DMS153 treated with DMSO at 0.1 percent for 48 hours (cell line): ENCODE measurements around the gene GAK.

Experiments used
- DNase-seq: peaks from one replicate; lab custom pipeline; 2025; ENCODE audit not compliant: unreplicated experiment; lab: John Stamatoyannopoulos, UW

GAK gene

DNA sequence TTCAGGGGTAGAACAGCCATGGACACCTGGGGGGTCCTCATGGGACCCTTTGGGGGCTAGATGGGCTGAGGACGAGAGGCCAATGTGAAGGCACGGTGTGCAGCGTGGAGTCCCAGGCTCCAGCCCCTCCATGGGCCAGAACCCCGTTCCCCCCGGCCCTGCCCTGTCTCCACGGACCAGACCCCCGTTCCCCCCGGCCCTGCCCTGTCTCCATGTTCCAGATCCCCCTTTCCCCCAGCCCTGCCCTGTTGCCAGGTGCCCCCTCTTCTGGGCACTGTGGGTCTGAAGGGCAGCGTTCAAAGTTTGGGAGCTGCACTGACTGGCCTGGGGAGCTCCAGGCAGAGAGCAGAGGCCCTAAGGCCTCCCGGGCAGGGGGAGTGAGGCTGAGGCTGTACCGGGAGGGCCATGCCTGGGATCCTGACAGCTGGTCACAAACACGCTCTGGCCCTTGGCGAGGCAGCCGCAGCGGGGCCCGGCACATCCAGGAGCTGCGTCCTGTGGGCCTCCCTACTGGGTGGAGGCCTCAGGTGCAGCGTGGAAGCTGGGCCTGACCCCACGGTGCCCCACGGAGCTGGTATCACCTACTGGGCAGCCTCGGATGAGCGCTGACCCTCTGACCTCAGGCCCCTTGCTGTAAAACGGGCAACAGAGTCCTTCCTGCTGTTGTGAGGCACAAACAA, 32.4 kb upstream of the GAK start:
- no peak for DNase-seq

DNA sequence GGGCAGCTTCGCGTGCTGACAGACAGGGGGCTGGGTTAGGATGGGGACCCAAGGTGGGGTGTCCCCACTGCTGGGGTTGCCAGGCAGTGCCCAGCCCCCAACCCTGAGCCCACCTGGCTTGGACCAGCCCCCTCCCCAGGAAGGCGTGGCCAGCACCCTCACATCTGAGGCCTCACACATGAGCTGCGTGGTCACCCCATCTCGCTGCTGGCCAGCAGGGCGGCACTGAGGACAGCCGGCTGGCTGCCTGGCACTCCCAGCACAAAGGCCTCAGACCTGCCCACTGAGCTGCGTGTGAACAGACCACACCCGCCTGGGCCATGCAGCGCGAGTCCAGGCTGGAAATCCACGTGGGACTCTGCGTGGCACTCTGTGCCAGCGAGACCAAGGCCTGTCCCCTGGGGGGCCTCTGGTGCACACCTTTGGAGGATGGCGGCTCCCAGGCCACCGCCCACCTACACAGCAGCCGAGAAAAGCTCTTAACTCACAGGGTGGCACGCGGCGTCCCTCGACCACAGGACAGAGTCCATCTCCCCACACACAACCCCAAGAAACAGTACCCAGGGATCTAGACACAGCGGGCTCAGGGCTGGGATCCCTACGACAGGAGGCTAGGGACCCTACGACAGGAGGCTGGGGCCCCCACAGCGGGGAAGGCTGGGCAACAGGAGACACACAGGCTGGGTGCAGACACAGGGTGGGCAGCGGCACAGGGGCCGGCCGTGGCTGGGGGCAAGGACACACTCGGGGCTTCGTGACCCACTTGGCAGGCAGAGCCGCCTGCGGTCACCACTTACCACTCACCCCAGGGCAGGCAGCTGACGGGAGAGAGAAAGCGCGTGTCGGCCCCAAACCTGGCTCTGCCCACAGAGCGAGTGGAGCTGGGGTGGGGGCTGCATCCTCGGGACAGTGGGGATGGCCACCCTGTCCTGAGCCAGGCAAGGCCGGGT, 31.4 kb upstream of the GAK start:
- DNase-seq: no peak

DNA sequence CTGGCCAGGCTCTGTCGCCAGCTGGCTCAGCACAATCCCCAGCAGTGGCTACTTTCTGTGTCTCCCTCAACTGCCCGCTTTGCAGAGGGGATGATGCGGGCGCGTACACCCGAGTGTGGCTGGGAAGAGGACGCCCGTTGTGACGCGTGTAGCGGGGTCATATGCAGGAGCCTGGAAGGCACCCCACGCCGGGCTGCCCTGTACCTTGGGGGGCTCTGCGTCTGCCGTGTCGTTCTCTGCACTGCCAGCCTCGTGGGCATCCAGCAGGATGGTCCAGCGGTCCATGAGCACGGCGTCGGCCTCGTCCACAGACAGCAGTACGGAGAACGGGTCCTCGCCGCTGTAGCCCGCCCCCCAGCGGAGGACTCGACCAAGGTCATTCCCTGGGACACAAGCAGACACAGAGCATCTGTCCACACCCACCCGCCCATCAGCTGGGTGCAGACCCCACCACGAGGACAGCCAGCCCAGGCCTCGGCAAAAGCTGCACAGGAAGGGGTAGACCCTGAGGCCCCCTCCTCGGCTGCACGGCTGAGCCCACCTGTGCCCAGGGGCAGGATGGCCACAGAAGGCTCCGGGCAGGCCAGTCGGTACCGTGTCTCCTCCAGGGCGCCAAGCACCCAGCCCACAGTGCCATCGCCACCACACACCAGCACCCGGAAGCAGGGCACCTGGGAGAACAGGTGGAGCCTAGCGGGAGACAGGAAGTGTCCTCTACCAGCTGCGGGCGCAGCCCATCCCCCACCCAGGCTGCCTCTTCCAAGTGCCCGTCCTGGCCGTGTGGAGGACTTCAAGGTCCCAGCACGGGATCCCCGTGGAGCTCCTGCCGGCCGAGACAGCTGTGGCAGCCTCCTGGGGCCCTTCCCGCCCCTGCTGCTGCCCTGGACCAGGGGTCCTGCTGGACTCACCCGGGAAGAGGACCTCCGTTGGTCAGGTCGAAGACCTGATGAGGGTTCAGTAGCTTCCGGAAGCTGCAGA, 30.4 kb upstream of the GAK start:
- DNase-seq: peak; percentile 25

DNA sequence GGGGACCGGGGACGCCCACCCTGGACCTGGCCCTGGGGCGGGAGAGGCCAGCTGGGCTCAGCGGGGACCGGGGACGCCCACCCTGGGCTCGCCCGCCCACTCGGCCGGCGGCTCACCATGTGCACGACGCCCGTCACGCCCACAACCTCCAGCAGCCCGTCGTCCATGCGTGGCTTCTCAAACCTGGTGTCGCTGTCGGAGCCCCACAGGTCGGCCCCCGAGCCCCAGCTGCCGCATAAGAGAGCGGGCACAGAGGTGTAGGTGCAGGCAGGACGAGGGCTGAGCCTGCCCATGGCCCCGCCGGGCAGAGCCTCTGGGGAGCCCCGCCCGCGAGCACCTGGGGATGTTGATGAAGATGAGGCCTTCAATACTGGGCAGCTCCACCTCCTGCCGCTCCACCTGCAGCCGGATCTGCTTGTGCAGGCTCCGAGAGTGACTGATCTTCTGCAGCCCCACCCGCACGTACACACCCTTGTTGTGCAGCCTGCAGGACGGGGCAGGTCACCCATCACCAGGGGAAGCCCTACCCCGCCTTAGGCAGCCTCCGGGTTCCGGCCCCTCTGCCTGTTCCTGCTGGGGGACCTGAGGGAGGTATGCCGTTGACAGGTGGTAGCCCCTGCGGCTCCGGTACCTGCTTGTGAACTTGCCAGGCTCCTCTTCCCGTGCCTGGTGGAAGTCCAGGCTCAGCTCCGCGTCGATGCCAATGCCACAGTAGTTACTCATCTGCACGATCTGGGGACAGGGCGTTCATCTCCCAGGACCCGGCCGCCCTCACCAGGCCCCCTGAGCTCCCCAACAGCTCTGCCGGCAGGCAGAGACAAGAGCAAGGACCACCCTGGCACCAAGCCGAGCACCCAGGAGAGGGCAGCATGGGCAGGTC, 29.5 kb upstream of the GAK start:
- DNase-seq: no peak

DNA sequence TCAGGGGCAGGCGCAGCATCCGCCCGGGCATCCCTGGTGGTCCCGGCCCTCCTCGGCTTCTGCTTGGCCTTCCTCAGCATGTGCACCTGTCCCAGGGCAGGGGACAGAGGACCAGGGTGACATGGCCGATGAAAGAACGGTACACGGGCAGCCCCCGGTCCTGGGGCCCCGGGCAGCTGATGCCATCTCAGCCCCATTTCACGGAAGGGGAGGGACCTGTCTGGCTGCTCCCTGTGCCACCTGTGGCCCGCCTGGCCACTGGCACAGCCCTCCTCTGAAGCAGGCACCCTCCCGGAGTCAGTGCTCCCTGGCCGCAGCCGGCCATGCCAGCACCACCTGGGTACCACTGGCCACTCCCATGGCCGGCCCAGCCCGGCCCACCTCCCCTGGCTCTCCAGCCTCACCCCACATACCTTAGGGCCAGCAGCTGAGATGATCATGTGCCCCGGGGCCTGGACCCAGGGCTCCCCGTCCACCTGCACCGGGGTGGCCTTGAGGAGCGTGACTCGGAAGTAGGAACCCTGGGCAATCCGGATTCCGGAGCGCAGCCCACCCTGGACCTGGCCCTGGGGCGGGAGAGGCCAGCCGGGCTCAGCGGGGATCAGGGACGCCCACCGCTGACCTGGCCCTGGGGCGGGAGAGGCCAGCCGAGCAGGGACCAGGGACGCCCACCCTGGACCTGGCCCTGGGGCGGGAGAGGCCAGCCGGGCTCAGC, 28.7 kb upstream of the GAK start:
- no peak for DNase-seq

DNA sequence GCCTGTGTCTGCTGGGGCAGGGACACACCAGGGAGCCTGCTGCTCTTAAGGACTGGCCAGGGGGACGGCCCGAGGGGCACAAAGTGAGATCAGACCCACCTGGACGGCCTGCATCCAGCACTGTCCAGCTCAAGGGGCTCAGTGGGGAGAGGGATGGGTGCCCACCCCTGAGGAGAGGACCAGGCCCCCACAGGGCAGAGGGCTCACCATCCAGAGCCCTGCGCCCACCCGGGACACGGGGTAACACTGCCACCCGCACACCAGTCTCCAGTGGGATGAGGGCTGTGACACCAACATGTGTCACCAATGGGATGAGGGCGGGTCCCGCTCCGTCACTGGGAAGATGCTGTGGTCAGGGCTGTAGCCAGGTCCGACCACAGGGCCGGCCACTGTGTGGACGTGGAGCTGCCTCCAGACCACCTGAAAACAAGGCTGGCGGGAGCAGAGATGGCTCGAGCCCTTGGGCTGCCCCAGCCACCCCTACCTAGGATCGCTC, 28.1 kb upstream of the GAK start:
- no peak for DNase-seq

DNA sequence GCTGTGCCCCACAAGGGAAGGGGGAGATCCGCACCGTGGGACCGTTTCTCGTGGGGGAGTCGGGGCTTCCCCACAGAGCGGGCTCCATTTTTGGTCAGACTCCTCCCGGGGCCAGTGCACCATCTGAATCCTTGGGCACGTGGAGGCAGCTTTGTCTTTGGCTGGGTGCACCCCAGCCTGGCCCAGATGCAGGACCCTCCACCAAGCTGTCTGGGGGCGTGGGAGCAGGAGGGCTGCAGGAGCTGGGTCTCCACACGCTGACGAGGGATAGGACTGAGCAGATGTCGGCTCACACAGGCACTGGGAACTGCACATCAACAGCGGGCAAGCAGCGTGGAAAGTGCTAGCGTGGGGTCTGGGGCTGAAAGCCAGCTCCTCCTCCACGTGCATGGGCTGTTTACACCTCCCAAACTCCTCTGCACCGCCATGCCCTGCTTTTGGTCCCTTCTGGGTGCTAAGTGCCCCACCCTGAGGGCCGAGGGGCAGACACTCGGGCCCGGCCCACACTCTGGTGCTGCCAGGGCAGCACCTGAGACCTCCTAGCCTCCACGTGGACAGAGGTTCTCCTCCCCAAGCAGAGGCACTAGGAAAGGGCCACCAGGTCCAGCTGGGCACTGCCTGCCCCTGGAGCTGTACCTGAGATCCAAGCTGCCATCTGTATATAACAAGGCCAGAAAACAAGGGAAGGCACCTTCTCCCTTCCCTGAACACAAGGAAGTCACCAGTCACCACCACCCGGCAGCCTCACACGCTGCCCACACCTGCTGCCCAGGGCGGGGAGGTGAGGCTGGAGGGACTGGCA, 27.4 kb upstream of the GAK start:
- no peak for DNase-seq

DNA sequence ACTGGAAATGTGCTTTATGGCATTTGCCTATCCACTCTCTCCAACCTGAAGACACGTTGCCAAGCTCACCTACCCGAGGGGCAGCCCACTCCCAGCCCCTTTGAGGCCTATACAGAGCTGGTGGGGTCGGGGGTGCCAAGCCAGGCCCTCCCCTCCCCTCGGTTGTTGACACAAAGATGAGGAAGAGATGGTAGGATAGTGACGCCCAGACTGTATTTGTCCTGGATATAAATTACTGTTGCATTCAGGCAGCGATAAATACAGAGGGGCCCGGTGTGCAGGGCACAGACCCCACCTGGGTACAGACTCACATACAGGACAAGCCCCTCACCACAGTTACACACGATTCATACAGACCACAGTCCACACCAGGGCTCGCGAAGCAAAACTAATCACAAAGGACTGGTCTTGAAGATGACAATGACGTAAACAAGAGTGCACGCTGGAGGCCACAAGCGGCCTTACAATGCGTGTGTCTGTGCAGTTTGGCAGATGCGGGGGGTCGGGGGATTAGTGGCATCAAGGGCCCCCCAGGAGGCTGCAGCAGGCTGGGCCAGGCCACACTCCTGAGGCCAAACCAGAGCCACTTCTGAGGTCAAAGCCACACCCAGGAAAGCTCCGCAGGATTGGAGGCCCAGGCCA, 26.7 kb upstream of the GAK start:
- DNase-seq: no peak

DNA sequence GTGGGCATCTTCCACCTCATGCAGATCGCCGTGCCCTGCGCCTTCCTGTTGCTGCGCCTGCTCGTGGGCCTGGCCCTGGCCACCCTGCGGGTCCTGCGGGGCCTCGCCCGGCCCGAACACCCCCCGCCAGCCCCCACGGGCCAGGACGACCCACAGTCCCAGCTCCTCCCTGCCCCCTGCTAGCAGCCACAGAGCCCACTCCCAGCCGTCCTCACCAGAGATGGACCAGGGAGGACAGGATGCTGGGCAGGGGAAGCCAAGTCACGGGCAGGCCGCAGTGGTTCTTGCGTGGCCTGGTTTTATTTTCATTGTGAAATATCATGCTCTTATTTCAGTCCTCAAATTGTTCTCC, 26.2 kb upstream of the GAK start:
- no peak for DNase-seq

DNA sequence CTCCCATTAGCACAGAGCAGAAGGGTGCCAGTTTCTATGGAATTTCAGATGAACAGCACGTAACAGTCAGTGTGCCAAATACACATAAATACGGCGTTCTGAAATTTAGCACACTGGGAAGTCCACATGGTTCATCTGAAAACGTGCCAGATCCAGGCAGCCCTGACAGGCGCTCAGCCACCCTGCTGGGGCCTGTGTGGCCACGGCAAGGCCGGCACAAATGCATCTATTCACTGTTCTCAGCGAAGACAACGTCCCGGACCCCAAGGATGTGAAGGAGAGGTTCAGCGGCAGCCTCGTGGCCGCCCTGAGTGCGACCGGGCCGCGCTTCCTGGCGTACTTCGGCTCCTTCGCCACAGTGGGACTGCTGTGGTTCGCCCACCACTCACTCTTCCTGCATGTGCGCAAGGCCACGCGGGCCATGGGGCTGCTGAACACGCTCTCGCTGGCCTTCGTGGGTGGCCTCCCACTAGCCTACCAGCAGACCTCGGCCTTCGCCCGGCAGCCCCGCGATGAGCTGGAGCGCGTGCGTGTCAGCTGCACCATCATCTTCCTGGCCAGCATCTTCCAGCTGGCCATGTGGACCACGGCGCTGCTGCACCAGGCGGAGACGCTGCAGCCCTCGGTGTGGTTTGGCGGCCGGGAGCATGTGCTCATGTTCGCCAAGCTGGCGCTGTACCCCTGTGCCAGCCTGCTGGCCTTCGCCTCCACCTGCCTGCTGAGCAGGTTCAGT, 25.6 kb upstream of the GAK start:
- no peak for DNase-seq

DNA sequence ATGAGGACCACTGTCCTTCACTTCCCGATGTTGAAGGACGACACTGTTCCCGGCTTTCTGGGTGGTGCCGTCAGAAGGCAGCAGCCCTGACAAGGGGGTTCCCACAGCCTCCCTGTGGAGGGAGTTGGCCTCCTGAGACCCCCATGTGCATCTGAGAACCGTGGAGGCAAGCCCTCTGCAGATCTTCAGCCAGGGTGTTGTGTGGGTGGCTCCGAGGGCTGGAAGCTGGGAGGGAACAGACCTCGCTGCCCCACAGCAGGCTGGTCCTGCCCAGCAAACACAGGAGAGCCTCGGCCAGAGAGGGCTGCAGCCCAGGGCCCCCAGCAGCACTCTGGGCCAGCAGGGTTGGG, 25.1 kb upstream of the GAK start:
- no peak for DNase-seq

DNA sequence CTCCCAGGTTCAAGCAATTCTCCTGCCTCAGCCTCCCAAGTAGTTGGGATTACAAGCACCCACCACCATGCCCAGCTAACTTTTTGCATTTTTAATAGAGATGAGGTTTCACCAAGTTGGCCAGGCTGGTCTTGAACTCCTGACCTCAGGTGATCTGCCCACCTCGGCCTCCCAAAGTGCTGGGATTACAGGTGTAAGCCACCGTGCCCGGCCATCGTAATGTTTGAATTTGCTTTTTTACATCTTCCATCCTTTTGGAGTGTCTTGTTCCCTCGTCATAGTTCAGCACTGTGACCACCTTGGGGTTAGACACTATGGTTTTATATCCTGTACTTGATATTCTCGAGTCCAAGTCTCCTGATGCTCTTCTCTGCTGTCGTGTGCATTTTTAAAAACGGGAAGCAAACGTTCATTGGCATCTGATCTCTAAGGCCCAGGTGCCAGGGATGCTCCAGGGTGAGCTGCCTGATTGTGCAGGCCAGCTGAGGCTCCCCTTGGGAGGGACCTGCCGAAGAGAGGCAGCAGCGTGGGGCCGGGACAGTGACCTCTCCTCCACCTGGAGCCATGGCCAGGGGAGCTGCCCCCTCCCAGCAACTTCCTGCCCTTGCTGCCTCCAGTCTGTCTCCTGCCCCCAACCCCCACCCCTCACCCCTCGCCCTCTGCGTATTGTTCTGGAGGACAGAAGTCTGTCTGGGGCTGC, 24.6 kb upstream of the GAK start:
- DNase-seq: no peak

DNA sequence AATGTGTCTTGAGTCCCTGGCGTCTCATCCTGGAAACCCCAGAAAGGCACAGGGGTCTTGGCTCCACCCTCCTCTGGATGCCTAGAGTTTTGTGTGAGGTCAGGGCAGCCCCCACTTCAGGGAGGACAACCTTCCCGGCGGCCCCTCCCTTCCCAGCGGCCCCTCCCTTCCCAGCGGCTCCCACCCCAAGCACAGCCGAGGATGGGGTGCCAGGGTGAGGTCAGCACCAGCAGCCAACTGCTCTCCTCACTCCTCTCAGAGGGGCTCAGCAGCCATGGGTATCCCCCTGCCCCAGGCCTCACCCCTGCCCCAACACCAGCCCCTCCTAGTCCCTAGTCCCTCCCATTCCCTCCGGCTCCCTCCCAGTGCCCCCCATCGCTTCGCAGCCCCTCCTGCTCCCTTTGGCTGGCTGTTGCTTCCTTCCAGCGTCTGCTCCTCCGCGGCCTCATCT, 23.8 kb upstream of the GAK start:
- DNase-seq: no peak

DNA sequence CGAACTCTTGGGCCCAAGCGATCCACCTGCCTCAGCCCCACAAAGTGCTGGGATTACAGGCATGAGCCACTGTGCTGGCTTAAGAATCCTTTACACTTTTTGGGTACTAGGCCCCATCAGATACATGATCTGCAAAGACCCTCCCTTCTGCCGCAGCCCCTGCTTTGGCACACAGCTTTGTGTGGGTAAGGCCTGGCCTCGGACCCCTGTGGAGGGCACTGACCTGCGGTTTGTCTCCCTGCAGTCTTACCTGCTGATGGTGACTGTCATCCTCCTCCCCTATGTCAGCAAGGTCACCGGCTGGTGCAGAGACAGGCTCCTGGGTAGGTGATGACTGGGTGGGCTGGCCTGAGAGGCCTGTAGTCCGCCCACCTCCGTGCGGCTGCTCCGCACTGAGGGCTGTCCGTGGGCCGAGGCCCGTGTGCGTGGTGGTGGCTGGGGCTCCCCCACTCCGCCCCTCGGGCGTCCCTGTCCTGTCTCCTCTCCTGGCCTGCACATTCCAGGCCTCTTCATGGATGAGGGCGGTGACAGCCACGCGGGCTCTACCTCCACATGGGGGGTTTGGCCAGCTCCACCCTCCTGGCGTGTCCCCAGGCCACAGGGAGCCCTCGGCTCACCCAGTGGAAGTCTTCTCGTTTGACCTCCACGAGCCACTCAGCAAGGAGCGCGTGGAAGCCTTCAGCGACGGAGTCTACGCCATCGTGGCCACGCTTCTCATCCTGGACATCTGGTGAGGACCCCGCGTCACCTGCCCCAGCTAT, 23.2 kb upstream of the GAK start:
- DNase-seq: no peak

DNA sequence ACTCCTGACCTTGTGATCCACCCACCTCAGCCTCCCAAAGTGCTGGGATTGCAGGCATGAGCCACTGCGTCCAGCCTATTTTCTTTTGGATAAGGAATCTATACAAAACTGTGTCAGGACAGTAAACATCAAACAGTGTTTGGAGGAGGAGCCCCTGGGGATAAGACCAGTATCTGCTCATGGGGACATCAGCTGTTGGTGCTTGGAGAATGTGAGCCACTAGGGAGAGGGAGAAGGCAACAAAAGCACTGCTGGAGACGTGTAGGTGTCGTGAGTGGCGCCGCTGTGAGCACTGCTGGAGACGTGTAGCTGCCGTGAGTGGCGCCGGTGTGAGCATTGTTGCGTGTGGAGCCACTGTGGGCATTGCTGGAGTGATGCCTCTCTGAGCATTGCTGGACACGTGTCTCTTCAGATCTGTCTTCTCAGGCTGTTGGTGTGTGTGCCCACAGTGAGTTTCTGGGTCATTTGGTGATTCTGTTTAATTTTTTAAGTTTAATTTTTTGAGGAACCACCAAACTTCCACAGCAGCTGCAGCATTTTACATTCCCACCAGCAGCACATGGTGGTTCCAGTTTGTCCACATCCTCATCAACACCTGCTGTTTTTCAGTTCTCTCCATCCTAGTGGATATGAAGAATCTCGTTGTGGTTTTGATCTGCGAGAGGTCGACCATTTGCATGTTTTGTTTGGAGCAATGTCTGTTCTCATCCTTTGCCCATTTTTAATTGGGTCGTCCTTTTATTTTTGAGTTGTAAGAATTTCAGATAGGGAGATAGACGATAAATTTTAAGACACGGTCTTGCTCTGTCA, 22.3 kb upstream of the GAK start:
- DNase-seq: no peak

DNA sequence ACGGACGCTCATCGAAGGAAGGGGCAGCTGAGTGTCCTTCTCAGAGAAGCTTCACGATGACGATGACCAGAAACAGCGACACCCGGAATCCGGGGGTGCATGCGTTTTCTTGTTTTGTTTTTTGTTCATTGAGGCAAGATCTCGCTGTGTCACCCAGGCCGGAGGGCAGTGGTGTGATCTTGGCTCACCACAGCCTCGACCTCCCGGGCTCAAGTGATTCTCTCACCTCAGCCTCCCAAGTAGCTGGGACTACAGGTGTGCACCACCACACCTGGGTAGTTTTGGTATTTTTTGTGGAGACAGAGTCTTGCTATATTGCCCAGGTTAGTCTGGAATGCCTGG, 21.4 kb upstream of the GAK start:
- DNase-seq: no peak
